HL-60 (cell line): ENCODE measurements around the gene TMEM208.

Experiments used
- DNase-seq, 2 experiments: peaks; one replicate each; pipeline ENCODE4 v3.0.0-alpha.2; 2010 to 2020; ENCODE audit warnings: low read depth in 1 of 2, low spot score in 1 of 2
- H3K27ac ChIP-seq: fragments of 250-450 bp; sonication (Bioruptor Pico); replicated peaks from 2 replicates; pipeline ENCODE4 v1.5.1; 2020; ENCODE audit warnings: mild to moderate bottlenecking, moderate library complexity
- H3K27me3 ChIP-seq: fragments of 250-450 bp; sonication (Bioruptor Pico); 2 replicates; pipeline ENCODE4 v1.5.1; 2021; ENCODE audit warnings: mild to moderate bottlenecking, moderate library complexity; ENCODE audit not compliant: insufficient read depth, poor library complexity, severe bottlenecking
- H3K4me3 ChIP-seq: replicated peaks from 2 replicates; pipeline ENCODE4 v1.5.1; 2011; ENCODE audit warnings: mild to moderate bottlenecking, control low read depth, low read length; ENCODE audit not compliant: insufficient read depth
- CTCF ChIP-seq: IDR thresholded peaks from one replicate; pipeline ENCODE4 v1.5.1; 2011; ENCODE audit warnings: low read length, control low read depth, inconsistent platforms; ENCODE audit not compliant: insufficient read depth
- GABPA ChIP-seq: IDR thresholded peaks from 2 replicates; pipeline ENCODE4 v1.6.1; 2012; ENCODE audit warnings: low read depth
- POLR2AphosphoS5 ChIP-seq: IDR thresholded peaks from 2 replicates; pipeline ENCODE4 v1.6.1; 2012; ENCODE audit warnings: low read depth
- REST ChIP-seq: IDR thresholded peaks from 2 replicates; pipeline ENCODE4 v1.6.1; 2012; ENCODE audit warnings: low read depth; ENCODE audit not compliant: insufficient replicate concordance
- SPI1 ChIP-seq: IDR thresholded peaks from 2 replicates; pipeline ENCODE4 v1.6.1; 2012; ENCODE audit warnings: low read depth, mild to moderate bottlenecking, borderline replicate concordance

TMEM208 gene

GRCh38 chr16:67264277-67264676 is 37.3 kb downstream of the TMEM208 start:
- peaks cover 3% of the 10 kb centered on the region for H3K27me3 ChIP-seq
- H3K27ac ChIP-seq, result no peak overlapping the region
- H3K4me3 ChIP-seq, result no peak overlapping the region
- no peak for TF ChIP-seq SPI1
- TF ChIP-seq CTCF, result no peak
- TF ChIP-seq REST, result no peak
- TF ChIP-seq GABPA, result no peak
- TF ChIP-seq POLR2AphosphoS5, result no peak
- no peak for DNase-seq

- no peak for TF ChIP-seq REST
- TF ChIP-seq CTCF, result no peak
- no peak for TF ChIP-seq POLR2AphosphoS5
- TF ChIP-seq SPI1, result no peak
- no peak for TF ChIP-seq GABPA
- DNase-seq, result no peak
These were observed 37.9 kb downstream of the TMEM208 start for GRCh38 chr16:67264866-67265265.

GRCh38 chr16:67265834-67266233 is 38.9 kb downstream of the TMEM208 start:
- no peak overlapping the region for H3K4me3 ChIP-seq
- H3K27ac ChIP-seq, result no peak overlapping the region
- peaks cover 3% of the 10 kb centered on the region for H3K27me3 ChIP-seq
- no peak for TF ChIP-seq CTCF
- TF ChIP-seq GABPA, result no peak
- TF ChIP-seq SPI1, result no peak
- no peak for TF ChIP-seq POLR2AphosphoS5
- no peak for TF ChIP-seq REST
- no peak for DNase-seq

More at GRCh38 chr16:67264866-67265265, 37.9 kb downstream of the TMEM208 start:
- no peak overlapping the region for H3K4me3 ChIP-seq
- H3K27ac ChIP-seq, result no peak overlapping the region
- peaks cover 3% of the 10 kb centered on the region for H3K27me3 ChIP-seq
